GM12864 (cell line): ENCODE results near the gene DNAH12.
"Not testable (repeated sequence)": the region's sequence is repeated elsewhere in the genome, so short reads cannot be mapped to it uniquely, and the experiment has no call there.

ENCODE experiments used
- DNase-seq: peaks from one replicate; pipeline ENCODE4 v3.0.0-alpha.2; 2011; ENCODE audit warnings: low read depth
- H3K4me3 ChIP-seq: 2 replicates; pipeline ENCODE4 v1.5.1; 2011; ENCODE audit warnings: mild to moderate bottlenecking, low read depth, low read length, control low read depth
- CTCF ChIP-seq: IDR thresholded peaks from 2 replicates; pipeline ENCODE4 v1.5.1; 2011; ENCODE audit warnings: low read depth, mild to moderate bottlenecking, moderate library complexity, low read length, control low read depth, inconsistent platforms; ENCODE audit errors: missing control alignments

The DNAH12 gene

DNA sequence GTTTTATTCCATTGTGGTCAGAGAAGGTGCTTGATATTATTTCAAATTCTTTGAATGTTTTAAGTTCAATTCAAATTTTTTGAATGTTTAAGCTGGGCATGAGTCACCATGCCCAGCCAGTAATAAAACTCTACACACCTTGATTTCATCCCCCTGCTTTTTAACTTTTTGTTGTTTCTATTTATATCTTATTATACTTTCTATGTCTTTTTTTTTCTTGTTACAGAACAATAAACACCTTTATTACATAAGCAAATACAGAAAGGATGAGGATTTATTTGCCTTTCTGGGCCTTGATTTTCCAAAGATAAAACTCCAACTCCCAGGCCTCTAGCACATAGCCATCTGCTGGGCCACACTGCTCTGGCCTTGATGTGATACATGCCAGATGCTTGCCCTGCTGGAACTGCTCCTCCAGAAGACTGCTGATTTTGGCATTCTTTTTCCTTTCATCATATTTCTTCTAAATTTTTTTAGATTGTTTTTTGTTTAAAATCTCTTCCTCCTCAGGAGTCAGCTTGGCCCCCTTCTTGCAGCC lies 14.0 kb downstream of the DNAH12 start:
- no peak for TF ChIP-seq CTCF
- H3K4me3 ChIP-seq = no peak overlapping the region
- no peak for DNase-seq

DNA sequence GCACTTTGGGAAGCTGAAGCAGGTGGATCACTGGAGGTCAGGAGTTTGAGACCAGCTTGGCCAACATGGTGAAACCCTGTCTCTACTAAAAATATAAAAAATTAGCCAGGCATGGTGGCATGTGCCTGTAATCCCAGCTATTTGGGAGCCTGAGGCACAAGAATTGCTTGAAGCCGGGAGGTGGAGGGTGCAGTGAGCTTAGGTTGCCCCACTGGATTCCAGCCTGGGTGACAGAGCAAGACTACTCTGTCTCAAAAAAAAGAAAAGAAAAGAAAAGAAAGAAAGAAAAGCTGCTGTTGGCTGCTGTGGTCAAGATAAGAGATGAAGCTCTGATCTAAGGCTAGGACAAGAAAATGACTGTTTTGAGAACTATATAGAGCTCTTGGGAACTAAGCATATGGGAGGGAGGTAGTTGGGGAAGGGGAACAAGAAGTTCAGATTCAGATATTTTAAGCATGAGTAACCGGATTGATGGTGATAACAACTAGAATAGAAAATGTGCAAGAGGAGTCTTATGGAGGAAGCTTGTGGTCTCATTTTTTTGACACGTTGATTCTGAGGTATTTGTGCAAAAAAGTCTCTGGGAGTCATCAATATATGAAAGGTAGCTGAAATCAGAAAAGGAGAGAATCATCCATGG lies 25.7 kb downstream of the DNAH12 start:
- no peak overlapping the region for H3K4me3 ChIP-seq
- TF ChIP-seq CTCF = no peak
- no peak for DNase-seq

GRCh38 chr3:57512166-57512565 lies 32.0 kb downstream of the DNAH12 start:
- no peak for DNase-seq
- no peak for TF ChIP-seq CTCF
- H3K4me3 ChIP-seq = no peak overlapping the region

- H3K4me3 ChIP-seq = no peak overlapping the region
- DNase-seq = no peak
- TF ChIP-seq CTCF = no peak
These were observed 38.2 kb downstream of the DNAH12 start for GRCh38 chr3:57505901-57506300.

GRCh38 chr3:57500506-57500905 lies 43.6 kb downstream of the DNAH12 start:
- DNase-seq = no peak
- no peak overlapping the region for H3K4me3 ChIP-seq
- TF ChIP-seq CTCF = no peak

- no peak for DNase-seq
- no peak overlapping the region for H3K4me3 ChIP-seq
- no peak for TF ChIP-seq CTCF
These were observed 46.2 kb downstream of the DNAH12 start for GRCh38 chr3:57497904-57498303.

DNA sequence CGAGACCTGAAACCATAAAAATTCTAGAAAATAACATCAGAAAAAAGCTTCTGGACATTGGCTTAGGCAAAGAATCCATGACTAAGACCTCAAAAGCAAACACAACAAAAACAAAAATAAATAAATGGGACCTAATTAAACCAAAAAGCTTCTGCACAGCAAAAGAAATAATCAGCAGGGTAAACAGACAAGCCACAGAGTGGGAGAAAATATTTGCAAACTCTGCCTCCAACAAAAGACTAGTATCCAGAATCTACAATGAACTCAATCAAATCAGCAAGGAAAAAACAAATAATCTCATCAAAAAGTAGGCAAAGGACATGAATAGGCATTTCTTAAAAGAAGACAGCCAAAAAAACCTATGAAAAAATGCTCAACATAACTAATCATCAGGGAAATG lies 59.6 kb downstream of the DNAH12 start:
- no peak for TF ChIP-seq CTCF
- DNase-seq = no peak
- no peak overlapping the region for H3K4me3 ChIP-seq

GRCh38 chr3:57477193-57477592 lies 67.0 kb downstream of the DNAH12 start:
- not testable (repeated sequence) for DNase-seq, H3K4me3 ChIP-seq
